Coronary artery (tissue), 2 donors: ENCODE measurements around the gene ERFL.

Source experiments
- DNase-seq: peaks from one replicate; pipeline ENCODE4 v3.0.0-alpha.2; 2017; ENCODE audit warnings: low spot score
- H3K27ac ChIP-seq, 2 donors: fragments of 200-600 bp; sonication (generic); one replicate each; pipeline ENCODE4 v1.5.1; 2016 to 2019
- H3K4me3 ChIP-seq: fragments of 200-600 bp; sonication (generic); 2 replicates; pipeline ENCODE4 v1.5.1; 2016; ENCODE audit warnings: mild to moderate bottlenecking, moderate library complexity
- TF ChIP-seq, protein P1 (sequence below): fragments of 200-600 bp; sonication (generic); IDR thresholded peaks from one replicate; pipeline ENCODE4 v1.5.1; 2019; ENCODE audit warnings: antibody characterized with exemption

Gene ERFL

DNA sequence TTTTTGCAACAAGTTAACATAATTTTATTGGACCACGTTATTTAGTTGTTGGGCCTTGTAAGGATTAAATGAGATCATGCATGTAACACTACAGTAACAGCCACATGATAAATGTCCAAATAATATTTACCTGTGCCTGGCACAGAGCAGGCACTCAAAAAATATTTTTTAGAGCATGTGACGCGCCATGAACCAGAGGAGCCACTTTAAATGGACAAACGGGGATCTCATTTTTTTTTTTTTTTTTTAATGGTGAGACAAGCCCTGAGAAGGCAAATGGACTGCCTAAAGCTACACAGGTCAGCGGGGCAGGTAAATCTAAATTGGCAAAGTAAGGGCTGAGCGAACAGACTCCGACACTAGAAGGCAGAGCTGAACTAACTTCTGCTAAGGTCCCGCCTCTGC, 69.0 kb downstream of the ERFL start:
- H3K4me3 ChIP-seq, result peak overlapping the region; percentile 99
- TF ChIP-seq, protein P1, sequence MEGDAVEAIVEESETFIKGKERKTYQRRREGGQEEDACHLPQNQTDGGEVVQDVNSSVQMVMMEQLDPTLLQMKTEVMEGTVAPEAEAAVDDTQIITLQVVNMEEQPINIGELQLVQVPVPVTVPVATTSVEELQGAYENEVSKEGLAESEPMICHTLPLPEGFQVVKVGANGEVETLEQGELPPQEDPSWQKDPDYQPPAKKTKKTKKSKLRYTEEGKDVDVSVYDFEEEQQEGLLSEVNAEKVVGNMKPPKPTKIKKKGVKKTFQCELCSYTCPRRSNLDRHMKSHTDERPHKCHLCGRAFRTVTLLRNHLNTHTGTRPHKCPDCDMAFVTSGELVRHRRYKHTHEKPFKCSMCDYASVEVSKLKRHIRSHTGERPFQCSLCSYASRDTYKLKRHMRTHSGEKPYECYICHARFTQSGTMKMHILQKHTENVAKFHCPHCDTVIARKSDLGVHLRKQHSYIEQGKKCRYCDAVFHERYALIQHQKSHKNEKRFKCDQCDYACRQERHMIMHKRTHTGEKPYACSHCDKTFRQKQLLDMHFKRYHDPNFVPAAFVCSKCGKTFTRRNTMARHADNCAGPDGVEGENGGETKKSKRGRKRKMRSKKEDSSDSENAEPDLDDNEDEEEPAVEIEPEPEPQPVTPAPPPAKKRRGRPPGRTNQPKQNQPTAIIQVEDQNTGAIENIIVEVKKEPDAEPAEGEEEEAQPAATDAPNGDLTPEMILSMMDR, result no peak
- peak overlapping the region; percentile 71 to 99 for H3K27ac ChIP-seq
- DNase-seq, result no peak
